ENCODE data around the gene CPT1C. TPM values are rescaled to one million over a fixed set of nuclear protein-coding genes. Genes with fewer than 3 reads are reported as not detected.
A peak's percentile ranks its signal among the peaks of the same experiment; 100 is the strongest.
"Not testable (repeated sequence)": the region's sequence is repeated elsewhere in the genome, so short reads cannot be mapped to it uniquely, and the experiment has no call there.

Gene CPT1C
- total RNA-seq, 4 donors from 2014 or later = 1.5 to 10.9 (median 2.2) TPM

- no peak overlapping the region for H3K4me3 ChIP-seq
- intact Hi-C loops (cut with DNase I; ENCODE audit: low total_unique reads) = no loop called here
These were observed 27.6 kb downstream of the CPT1C start for GRCh38 chr19:49718511-49718910.

GRCh38 chr19:49718991-49719390, 28.1 kb downstream of the CPT1C start:
- Histone ChIP-seq H3K4me3 (no peak overlapping the region), H3K27ac (no peak overlapping the region), H3K27me3 (no peaks in the 10 kb centered on the region), H3K4me1 (no peaks in the 10 kb centered on the region), H3K36me3 (no peaks in the 10 kb centered on the region), H3K9me3 (no peaks in the 10 kb centered on the region)
- 55 to 69% methylated on average over 2 to 6 of the region's 6 CpGs for WGBS, 2 donors (ENCODE audit: low coverage in 1 of 2)
- TF ChIP-seq POLR2AphosphoS5 (IDR thresholded peaks at IDR 0.05) (no peak), EP300 (IDR thresholded peaks at IDR 0.05; ENCODE audit: low read depth) (no peak), POLR2A (IDR thresholded peaks at IDR 0.05) (no peak), CTCF (IDR thresholded peaks at IDR 0.05) (no peak)
- intact Hi-C loops (cut with DNase I; ENCODE audit: low total_unique reads) (no loop called here), in situ Hi-C loops (cut with MboI; ENCODE audit: low pct_ligation_motif_present in 1 of 4, low pct_unique_long_range_greater_than_20kb in 1 of 4, low sequenced_read_pairs in 3 of 4) (no loop called here)
- DNase-seq = no peak

More at GRCh38 chr19:49718511-49718910, 27.6 kb downstream of the CPT1C start:
- no peaks in the 10 kb centered on the region for H3K36me3 ChIP-seq
- H3K27ac ChIP-seq = no peak overlapping the region
- no peaks in the 10 kb centered on the region for H3K9me3 ChIP-seq
- no peak for DNase-seq
- TF ChIP-seq POLR2AphosphoS5 (IDR thresholded peaks at IDR 0.05) (no peak), CTCF (IDR thresholded peaks at IDR 0.05) (no peak), EP300 (IDR thresholded peaks at IDR 0.05; ENCODE audit: low read depth) (no peak), POLR2A (IDR thresholded peaks at IDR 0.05) (no peak)
- WGBS, 2 donors (ENCODE audit: low coverage in 1 of 2) = 80 to 83% methylated on average over 1 to 8 of the region's 8 CpGs
- no peaks in the 10 kb centered on the region for H3K4me1 ChIP-seq
- no peaks in the 10 kb centered on the region for H3K27me3 ChIP-seq
- in situ Hi-C loops (cut with MboI; ENCODE audit: low pct_ligation_motif_present in 1 of 4, low pct_unique_long_range_greater_than_20kb in 1 of 4, low sequenced_read_pairs in 3 of 4) = no loop called here

GRCh38 chr19:49719420-49719819, 28.5 kb downstream of the CPT1C start:
- 77% methylated on average over 22 of the region's 22 CpGs; no CpG with 5 or more reads in 1 of the 2 donors for WGBS, 2 donors (ENCODE audit: low coverage in 1 of 2)
- H3K27me3 ChIP-seq; in situ Hi-C loops (cut with MboI; ENCODE audit: low pct_ligation_motif_present in 1 of 4, low pct_unique_long_range_greater_than_20kb in 1 of 4, low sequenced_read_pairs in 3 of 4); H3K27ac ChIP-seq; H3K9me3 ChIP-seq; H3K4me1 ChIP-seq; DNase-seq; intact Hi-C loops (cut with DNase I; ENCODE audit: low total_unique reads); H3K36me3 ChIP-seq; H3K4me3 ChIP-seq: not testable (repeated sequence)

GRCh38 chr19:49727217-49728030, 36.5 kb downstream of the CPT1C start:
- no peak for DNase-seq
- 73 to 90% methylated on average over 8 to 23 of the region's 23 CpGs for WGBS, 2 donors (ENCODE audit: low coverage in 1 of 2)
- in situ Hi-C loops (cut with MboI; ENCODE audit: low pct_ligation_motif_present in 1 of 4, low pct_unique_long_range_greater_than_20kb in 1 of 4, low sequenced_read_pairs in 3 of 4) = no loop called here
- Histone ChIP-seq H3K4me1 (no peaks in the 10 kb centered on the region), H3K9me3 (no peaks in the 10 kb centered on the region), H3K36me3 (no peaks in the 10 kb centered on the region), H3K27me3 (no peaks in the 10 kb centered on the region), H3K27ac (peak overlapping the region in 2 of 4 donors; percentile 13 to 16), H3K4me3 (no peak overlapping the region)
- TF ChIP-seq CTCF (IDR thresholded peaks at IDR 0.05) = no peak
- TF ChIP-seq POLR2AphosphoS5 (IDR thresholded peaks at IDR 0.05) = no peak
- TF ChIP-seq EP300 (IDR thresholded peaks at IDR 0.05; ENCODE audit: low read depth) = no peak
- TF ChIP-seq POLR2A (IDR thresholded peaks at IDR 0.05) = no peak
- intact Hi-C loops (cut with DNase I; ENCODE audit: low total_unique reads) = no loop called here
